Measurements from ENCODE around the gene KIAA0586.
A peak's percentile ranks its signal among the peaks of the same experiment; 100 is the strongest.
"Not testable (repeated sequence)": the region's sequence is repeated elsewhere in the genome, so short reads cannot be mapped to it uniquely, and the experiment has no call there.

The KIAA0586 gene

GRCh38 chr14:58513272-58513671 lies 85.8 kb downstream of the KIAA0586 start:
- Histone ChIP-seq H3K27ac (no peak overlapping the region), H3K9me3 (ENCODE audit: low read depth, low read length) (peaks cover 3% of the 10 kb centered on the region; the same call in 1 of the 2 replicates), H3K36me3 (ENCODE audit: insufficient read depth, low read length) (peaks cover 14% of the 10 kb centered on the region), H3K4me3 (no peak overlapping the region), H3K9ac (ENCODE audit: insufficient read length) (no peak overlapping the region)
- DNase-seq (ENCODE audit: low read depth, low spot score) = no peak
- no peak for TF ChIP-seq FOXP2 (optimal IDR thresholded peaks at IDR 0.05; ENCODE audit: control extremely low read depth, extremely low read length, insufficient read depth)
- no peak for TF ChIP-seq EZH2 (IDR thresholded peaks at IDR 0.05)
- TF ChIP-seq POLR2AphosphoS5 (IDR thresholded peaks at IDR 0.05; ENCODE audit: borderline replicate concordance, low read depth, low read length) = no peak

GRCh38 chr14:58517592-58517991 lies 90.1 kb downstream of the KIAA0586 start:
- H3K36me3 ChIP-seq (ENCODE audit: insufficient read depth, low read length) = peaks cover 11% of the 10 kb centered on the region; the same call in 1 of the 2 replicates
- TF ChIP-seq POLR2AphosphoS5 (IDR thresholded peaks at IDR 0.05; ENCODE audit: borderline replicate concordance, low read depth, low read length) (no peak), FOXP2 (optimal IDR thresholded peaks at IDR 0.05; ENCODE audit: control extremely low read depth, extremely low read length, insufficient read depth) (no peak), EZH2 (IDR thresholded peaks at IDR 0.05) (no peak)
- H3K9me3 ChIP-seq (ENCODE audit: low read depth, low read length) = peaks cover 3% of the 10 kb centered on the region; the same call in 1 of the 2 replicates

GRCh38 chr14:58525691-58526090 lies 98.2 kb downstream of the KIAA0586 start:
- DNase-seq (ENCODE audit: low read depth, low spot score); H3K36me3 ChIP-seq (ENCODE audit: insufficient read depth, low read length): not testable (repeated sequence)

More at GRCh38 chr14:58517592-58517991, 90.1 kb downstream of the KIAA0586 start:
- Histone ChIP-seq H3K9ac (ENCODE audit: insufficient read length) (no peak overlapping the region), H3K27ac (no peak overlapping the region), H3K4me3 (no peak overlapping the region)
- no peak for DNase-seq (ENCODE audit: low read depth, low spot score)

GRCh38 chr14:58533446-58533845 lies 105.9 kb downstream of the KIAA0586 start:
- Histone ChIP-seq H3K9me3 (ENCODE audit: low read depth, low read length) (no peaks in the 10 kb centered on the region), H3K36me3 (ENCODE audit: insufficient read depth, low read length) (no peaks in the 10 kb centered on the region), H3K9ac (ENCODE audit: insufficient read length) (no peak overlapping the region), H3K4me3 (no peak overlapping the region), H3K27ac (no peak overlapping the region)
- TF ChIP-seq EZH2 (IDR thresholded peaks at IDR 0.05) = no peak
- TF ChIP-seq POLR2AphosphoS5 (IDR thresholded peaks at IDR 0.05; ENCODE audit: borderline replicate concordance, low read depth, low read length) = no peak
- TF ChIP-seq FOXP2 (optimal IDR thresholded peaks at IDR 0.05; ENCODE audit: control extremely low read depth, extremely low read length, insufficient read depth) = no peak
- DNase-seq (ENCODE audit: low read depth, low spot score) = no peak

More at GRCh38 chr14:58525691-58526090, 98.2 kb downstream of the KIAA0586 start:
- H3K9me3 ChIP-seq (ENCODE audit: low read depth, low read length); H3K4me3 ChIP-seq; H3K27ac ChIP-seq; H3K9ac ChIP-seq (ENCODE audit: insufficient read length): not testable (repeated sequence)

GRCh38 chr14:58535044-58535443 lies 107.5 kb downstream of the KIAA0586 start:
- TF ChIP-seq EZH2 (IDR thresholded peaks at IDR 0.05) (no peak), POLR2AphosphoS5 (IDR thresholded peaks at IDR 0.05; ENCODE audit: borderline replicate concordance, low read depth, low read length) (no peak; the same call in 1 of the 2 replicates), FOXP2 (optimal IDR thresholded peaks at IDR 0.05; ENCODE audit: control extremely low read depth, extremely low read length, insufficient read depth) (no peak)
- H3K9me3 ChIP-seq (ENCODE audit: low read depth, low read length) = no peaks in the 10 kb centered on the region
- H3K4me3 ChIP-seq = peak overlapping the region; percentile 29; the same call in 1 of the 2 replicates
- H3K27ac ChIP-seq = peak overlapping the region; percentile 81
- no peaks in the 10 kb centered on the region for H3K36me3 ChIP-seq (ENCODE audit: insufficient read depth, low read length)
- no peak overlapping the region for H3K9ac ChIP-seq (ENCODE audit: insufficient read length)
- peak; percentile 51 for DNase-seq (ENCODE audit: low read depth, low spot score)

- no peak for DNase-seq (ENCODE audit: low read depth, low spot score)
- no peak overlapping the region for H3K27ac ChIP-seq
- no peak overlapping the region for H3K4me3 ChIP-seq
- TF ChIP-seq FOXP2 (optimal IDR thresholded peaks at IDR 0.05; ENCODE audit: control extremely low read depth, extremely low read length, insufficient read depth) = no peak
- TF ChIP-seq EZH2 (IDR thresholded peaks at IDR 0.05) = no peak
- no peak overlapping the region for H3K9ac ChIP-seq (ENCODE audit: insufficient read length)
- H3K9me3 ChIP-seq (ENCODE audit: low read depth, low read length) = no peaks in the 10 kb centered on the region
- H3K36me3 ChIP-seq (ENCODE audit: insufficient read depth, low read length) = no peaks in the 10 kb centered on the region
Measured at GRCh38 chr14:58537004-58537403, 109.5 kb downstream of the KIAA0586 start.

GRCh38 chr14:58540749-58541632 lies 113.5 kb downstream of the KIAA0586 start:
- H3K36me3 ChIP-seq (ENCODE audit: insufficient read depth, low read length) = no peaks in the 10 kb centered on the region
- H3K9ac ChIP-seq (ENCODE audit: insufficient read length) = no peak overlapping the region
- no peak for DNase-seq (ENCODE audit: low read depth, low spot score)
- H3K4me3 ChIP-seq = no peak overlapping the region
- H3K27ac ChIP-seq = no peak overlapping the region
- no peaks in the 10 kb centered on the region for H3K9me3 ChIP-seq (ENCODE audit: low read depth, low read length)
- no peak for TF ChIP-seq FOXP2 (optimal IDR thresholded peaks at IDR 0.05; ENCODE audit: control extremely low read depth, extremely low read length, insufficient read depth)
- TF ChIP-seq POLR2AphosphoS5 (IDR thresholded peaks at IDR 0.05; ENCODE audit: borderline replicate concordance, low read depth, low read length) = no peak
- no peak for TF ChIP-seq EZH2 (IDR thresholded peaks at IDR 0.05)

GRCh38 chr14:58541633-58542022 lies 114.1 kb downstream of the KIAA0586 start:
- no peaks in the 10 kb centered on the region for H3K36me3 ChIP-seq (ENCODE audit: insufficient read depth, low read length)
- no peak overlapping the region for H3K27ac ChIP-seq
- DNase-seq (ENCODE audit: low read depth, low spot score) = no peak
- no peaks in the 10 kb centered on the region for H3K9me3 ChIP-seq (ENCODE audit: low read depth, low read length)
- no peak overlapping the region for H3K4me3 ChIP-seq
- no peak overlapping the region for H3K9ac ChIP-seq (ENCODE audit: insufficient read length)
- TF ChIP-seq EZH2 (IDR thresholded peaks at IDR 0.05) (no peak), POLR2AphosphoS5 (IDR thresholded peaks at IDR 0.05; ENCODE audit: borderline replicate concordance, low read depth, low read length) (no peak), FOXP2 (optimal IDR thresholded peaks at IDR 0.05; ENCODE audit: control extremely low read depth, extremely low read length, insufficient read depth) (no peak)

Data from SK-N-MC (cell line).